ENCODE data around the gene ATOSB.

GRCh38 chr9:35111001-35111933 is 4.4 kb downstream of the ATOSB start:
- TF ChIP-seq ZFP30 (CRISPR knock-in tag; IDR thresholded peaks at IDR 0.05) = no peak
- TF ChIP-seq ZNF70 (CRISPR knock-in tag; IDR thresholded peaks at IDR 0.05) = no peak
- no peak for TF ChIP-seq GLIS3 (CRISPR knock-in tag; IDR thresholded peaks at IDR 0.05)
- TF ChIP-seq, protein P1, sequence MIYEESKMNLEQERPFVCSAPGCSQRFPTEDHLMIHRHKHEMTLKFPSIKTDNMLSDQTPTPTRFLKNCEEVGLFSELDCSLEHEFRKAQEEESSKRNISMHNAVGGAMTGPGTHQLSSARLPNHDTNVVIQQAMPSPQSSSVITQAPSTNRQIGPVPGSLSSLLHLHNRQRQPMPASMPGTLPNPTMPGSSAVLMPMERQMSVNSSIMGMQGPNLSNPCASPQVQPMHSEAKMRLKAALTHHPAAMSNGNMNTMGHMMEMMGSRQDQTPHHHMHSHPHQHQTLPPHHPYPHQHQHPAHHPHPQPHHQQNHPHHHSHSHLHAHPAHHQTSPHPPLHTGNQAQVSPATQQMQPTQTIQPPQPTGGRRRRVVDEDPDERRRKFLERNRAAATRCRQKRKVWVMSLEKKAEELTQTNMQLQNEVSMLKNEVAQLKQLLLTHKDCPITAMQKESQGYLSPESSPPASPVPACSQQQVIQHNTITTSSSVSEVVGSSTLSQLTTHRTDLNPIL (CRISPR knock-in tag; IDR thresholded peaks at IDR 0.05; ENCODE audit: low read depth) = no peak
- TF ChIP-seq ARNTL (CRISPR knock-in tag; IDR thresholded peaks at IDR 0.05; ENCODE audit: borderline replicate concordance, low read depth) = no peak
- TF ChIP-seq, protein P2, sequence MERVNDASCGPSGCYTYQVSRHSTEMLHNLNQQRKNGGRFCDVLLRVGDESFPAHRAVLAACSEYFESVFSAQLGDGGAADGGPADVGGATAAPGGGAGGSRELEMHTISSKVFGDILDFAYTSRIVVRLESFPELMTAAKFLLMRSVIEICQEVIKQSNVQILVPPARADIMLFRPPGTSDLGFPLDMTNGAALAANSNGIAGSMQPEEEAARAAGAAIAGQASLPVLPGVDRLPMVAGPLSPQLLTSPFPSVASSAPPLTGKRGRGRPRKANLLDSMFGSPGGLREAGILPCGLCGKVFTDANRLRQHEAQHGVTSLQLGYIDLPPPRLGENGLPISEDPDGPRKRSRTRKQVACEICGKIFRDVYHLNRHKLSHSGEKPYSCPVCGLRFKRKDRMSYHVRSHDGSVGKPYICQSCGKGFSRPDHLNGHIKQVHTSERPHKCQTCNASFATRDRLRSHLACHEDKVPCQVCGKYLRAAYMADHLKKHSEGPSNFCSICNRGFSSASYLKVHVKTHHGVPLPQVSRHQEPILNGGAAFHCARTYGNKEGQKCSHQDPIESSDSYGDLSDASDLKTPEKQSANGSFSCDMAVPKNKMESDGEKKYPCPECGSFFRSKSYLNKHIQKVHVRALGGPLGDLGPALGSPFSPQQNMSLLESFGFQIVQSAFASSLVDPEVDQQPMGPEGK (CRISPR knock-in tag; IDR thresholded peaks at IDR 0.05; ENCODE audit: borderline replicate concordance) = no peak
- TF ChIP-seq, protein P3, sequence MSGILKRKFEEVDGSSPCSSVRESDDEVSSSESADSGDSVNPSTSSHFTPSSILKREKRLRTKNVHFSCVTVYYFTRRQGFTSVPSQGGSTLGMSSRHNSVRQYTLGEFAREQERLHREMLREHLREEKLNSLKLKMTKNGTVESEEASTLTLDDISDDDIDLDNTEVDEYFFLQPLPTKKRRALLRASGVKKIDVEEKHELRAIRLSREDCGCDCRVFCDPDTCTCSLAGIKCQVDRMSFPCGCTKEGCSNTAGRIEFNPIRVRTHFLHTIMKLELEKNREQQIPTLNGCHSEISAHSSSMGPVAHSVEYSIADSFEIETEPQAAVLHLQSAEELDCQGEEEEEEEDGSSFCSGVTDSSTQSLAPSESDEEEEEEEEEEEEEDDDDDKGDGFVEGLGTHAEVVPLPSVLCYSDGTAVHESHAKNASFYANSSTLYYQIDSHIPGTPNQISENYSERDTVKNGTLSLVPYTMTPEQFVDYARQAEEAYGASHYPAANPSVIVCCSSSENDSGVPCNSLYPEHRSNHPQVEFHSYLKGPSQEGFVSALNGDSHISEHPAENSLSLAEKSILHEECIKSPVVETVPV (CRISPR knock-in tag; IDR thresholded peaks at IDR 0.05) = no peak
- no peak for TF ChIP-seq ZFP3 (CRISPR knock-in tag; IDR thresholded peaks at IDR 0.05)
- no peak for TF ChIP-seq ISL1 (CRISPR knock-in tag; IDR thresholded peaks at IDR 0.05)

All from SK-N-SH treated with all-trans-retinoic acid at 6 μM for 48 hours (cell line).